ENCODE measurements around the gene TYW3. TPM values are rescaled to one million over a fixed set of nuclear protein-coding genes. Genes with fewer than 3 reads are reported as not detected.
"Not testable (repeated sequence)": the region's sequence is repeated elsewhere in the genome, so short reads cannot be mapped to it uniquely, and the experiment has no call there.

Gene TYW3
- total RNA-seq, 1 experiment from 2014 or later = 31.3 TPM

GRCh38 chr1:74755475-74755874 is 22.5 kb downstream of the TYW3 start:
- CTCF ChIA-PET = no interaction called here
- H3K27me3 Mint-ChIP-seq (ENCODE audit: unreplicated experiment) = no peaks in the 10 kb centered on the region
- H3K9me3 Mint-ChIP-seq (ENCODE audit: low read depth, unreplicated experiment) = peaks cover 8% of the 10 kb centered on the region
- no peak for DNase-seq
- intact Hi-C loops (cut with micrococcal nuclease; ENCODE audit: unreplicated experiment) = no loop called here
- TF ChIP-seq, protein P1, sequence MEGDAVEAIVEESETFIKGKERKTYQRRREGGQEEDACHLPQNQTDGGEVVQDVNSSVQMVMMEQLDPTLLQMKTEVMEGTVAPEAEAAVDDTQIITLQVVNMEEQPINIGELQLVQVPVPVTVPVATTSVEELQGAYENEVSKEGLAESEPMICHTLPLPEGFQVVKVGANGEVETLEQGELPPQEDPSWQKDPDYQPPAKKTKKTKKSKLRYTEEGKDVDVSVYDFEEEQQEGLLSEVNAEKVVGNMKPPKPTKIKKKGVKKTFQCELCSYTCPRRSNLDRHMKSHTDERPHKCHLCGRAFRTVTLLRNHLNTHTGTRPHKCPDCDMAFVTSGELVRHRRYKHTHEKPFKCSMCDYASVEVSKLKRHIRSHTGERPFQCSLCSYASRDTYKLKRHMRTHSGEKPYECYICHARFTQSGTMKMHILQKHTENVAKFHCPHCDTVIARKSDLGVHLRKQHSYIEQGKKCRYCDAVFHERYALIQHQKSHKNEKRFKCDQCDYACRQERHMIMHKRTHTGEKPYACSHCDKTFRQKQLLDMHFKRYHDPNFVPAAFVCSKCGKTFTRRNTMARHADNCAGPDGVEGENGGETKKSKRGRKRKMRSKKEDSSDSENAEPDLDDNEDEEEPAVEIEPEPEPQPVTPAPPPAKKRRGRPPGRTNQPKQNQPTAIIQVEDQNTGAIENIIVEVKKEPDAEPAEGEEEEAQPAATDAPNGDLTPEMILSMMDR (IDR thresholded peaks at IDR 0.05; ENCODE audit: unreplicated experiment) = no peak
- H3K4me3 Mint-ChIP-seq (ENCODE audit: low read depth, unreplicated experiment) = no peak overlapping the region
- no TSS peak for BruUV-seq (replicated peaks)
- H3K4me1 Mint-ChIP-seq (ENCODE audit: low read depth, unreplicated experiment) = no peaks in the 10 kb centered on the region
- H3K27ac Mint-ChIP-seq (ENCODE audit: unreplicated experiment) = no peak overlapping the region
- H3K36me3 Mint-ChIP-seq (ENCODE audit: insufficient read depth, unreplicated experiment) = peaks cover 27% of the 10 kb centered on the region

DNA sequence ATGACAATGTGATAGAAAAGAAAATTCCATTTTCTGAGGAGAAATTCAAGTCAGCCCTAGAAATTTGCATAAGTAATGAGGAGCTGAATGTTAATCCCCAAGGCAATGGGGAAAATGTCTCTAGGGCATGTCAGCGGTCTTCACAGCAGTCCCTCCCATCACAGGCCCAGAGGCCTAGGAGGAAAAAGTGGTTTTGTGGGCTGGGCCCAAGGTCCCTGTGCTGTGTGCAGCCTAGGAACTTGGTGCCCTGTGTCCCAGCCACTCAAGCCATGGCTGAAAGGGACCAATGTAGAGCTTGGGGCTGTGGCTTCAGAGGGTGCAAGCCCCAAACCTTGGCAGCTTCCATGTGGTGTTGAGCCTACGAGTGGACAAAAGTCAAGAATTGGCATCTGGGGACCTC is 23.7 kb downstream of the TYW3 start:
- CTCF ChIA-PET; BruUV-seq (replicated peaks): not testable (repeated sequence)
- H3K36me3 Mint-ChIP-seq (ENCODE audit: insufficient read depth, unreplicated experiment) = peaks cover 20% of the 10 kb centered on the region

DNA sequence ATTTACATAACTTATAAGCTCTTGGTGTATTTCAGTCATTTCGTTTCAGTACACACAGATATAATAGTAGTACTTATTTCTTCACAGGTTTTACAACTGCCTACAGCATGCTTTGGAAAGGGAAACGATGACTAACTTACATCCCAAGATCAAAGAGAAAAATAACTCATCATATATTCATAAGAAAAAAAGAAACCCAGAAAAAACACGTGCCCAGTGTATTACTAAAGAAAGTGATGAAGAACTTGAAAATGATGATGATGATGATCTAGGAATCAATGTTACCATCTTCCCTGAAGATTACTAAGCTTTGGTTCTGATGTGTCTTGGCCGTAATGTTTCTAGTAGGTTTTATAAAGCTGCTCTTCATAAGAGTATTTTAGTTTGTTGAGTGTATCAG is 30.9 kb downstream of the TYW3 start:
- peaks cover 8% of the 10 kb centered on the region for H3K4me1 Mint-ChIP-seq (ENCODE audit: low read depth, unreplicated experiment)
- intact Hi-C loops (cut with micrococcal nuclease; ENCODE audit: unreplicated experiment) = no loop called here
- TF ChIP-seq, protein P1 (IDR thresholded peaks at IDR 0.05; ENCODE audit: unreplicated experiment) = no peak
- no TSS peak for BruUV-seq (replicated peaks)
- no peaks in the 10 kb centered on the region for H3K27me3 Mint-ChIP-seq (ENCODE audit: unreplicated experiment)
- no peaks in the 10 kb centered on the region for H3K9me3 Mint-ChIP-seq (ENCODE audit: low read depth, unreplicated experiment)
- no peak for DNase-seq
- peaks cover 14% of the 10 kb centered on the region for H3K36me3 Mint-ChIP-seq (ENCODE audit: insufficient read depth, unreplicated experiment)
- CTCF ChIA-PET = no interaction called here
- no peak overlapping the region for H3K4me3 Mint-ChIP-seq (ENCODE audit: low read depth, unreplicated experiment)
- H3K27ac Mint-ChIP-seq (ENCODE audit: unreplicated experiment) = no peak overlapping the region

More for the DNA sequence above, 23.7 kb downstream of the TYW3 start:
- intact Hi-C loops (cut with micrococcal nuclease; ENCODE audit: unreplicated experiment); DNase-seq; H3K4me1 Mint-ChIP-seq (ENCODE audit: low read depth, unreplicated experiment); H3K27ac Mint-ChIP-seq (ENCODE audit: unreplicated experiment); H3K27me3 Mint-ChIP-seq (ENCODE audit: unreplicated experiment); H3K9me3 Mint-ChIP-seq (ENCODE audit: low read depth, unreplicated experiment); H3K4me3 Mint-ChIP-seq (ENCODE audit: low read depth, unreplicated experiment): not testable (repeated sequence)

- TF ChIP-seq, protein P1 (IDR thresholded peaks at IDR 0.05; ENCODE audit: unreplicated experiment) = no peak
- H3K27ac Mint-ChIP-seq (ENCODE audit: unreplicated experiment) = no peak overlapping the region
- BruUV-seq (replicated peaks) = no TSS peak
- H3K27me3 Mint-ChIP-seq (ENCODE audit: unreplicated experiment) = no peaks in the 10 kb centered on the region
- no peak for DNase-seq
- H3K36me3 Mint-ChIP-seq (ENCODE audit: insufficient read depth, unreplicated experiment) = peaks cover 14% of the 10 kb centered on the region
- CTCF ChIA-PET = no interaction called here
- H3K4me3 Mint-ChIP-seq (ENCODE audit: low read depth, unreplicated experiment) = no peak overlapping the region
- H3K9me3 Mint-ChIP-seq (ENCODE audit: low read depth, unreplicated experiment) = no peaks in the 10 kb centered on the region
- intact Hi-C loops (cut with micrococcal nuclease; ENCODE audit: unreplicated experiment) = no loop called here
- H3K4me1 Mint-ChIP-seq (ENCODE audit: low read depth, unreplicated experiment) = peaks cover 4% of the 10 kb centered on the region
Observed at GRCh38 chr1:74766579-74766978, 33.6 kb downstream of the TYW3 start.

DNA sequence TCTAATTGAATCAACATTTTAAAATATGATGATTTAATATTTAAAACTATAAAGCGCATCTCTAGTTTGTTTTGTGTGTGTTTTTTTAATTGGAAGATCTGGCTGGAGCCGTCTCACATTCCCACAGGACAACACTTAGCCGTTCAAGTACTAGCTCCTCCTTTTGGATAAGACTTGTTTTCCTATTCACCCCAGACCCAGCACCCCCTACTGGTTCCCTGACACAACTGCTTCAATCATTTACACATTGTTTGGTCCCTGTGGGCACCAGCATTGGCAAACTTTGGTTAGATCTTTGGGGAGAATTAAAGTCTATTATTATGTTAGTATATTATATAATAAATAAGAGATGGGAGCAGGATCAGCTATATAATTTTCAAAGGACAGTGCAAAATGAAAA is 34.5 kb downstream of the TYW3 start:
- Mint-ChIP-seq H3K9me3 (ENCODE audit: low read depth, unreplicated experiment) (no peaks in the 10 kb centered on the region), H3K27ac (ENCODE audit: unreplicated experiment) (no peak overlapping the region), H3K36me3 (ENCODE audit: insufficient read depth, unreplicated experiment) (peaks cover 13% of the 10 kb centered on the region), H3K27me3 (ENCODE audit: unreplicated experiment) (no peaks in the 10 kb centered on the region), H3K4me1 (ENCODE audit: low read depth, unreplicated experiment) (no peaks in the 10 kb centered on the region), H3K4me3 (ENCODE audit: low read depth, unreplicated experiment) (no peak overlapping the region)
- BruUV-seq (replicated peaks) = no TSS peak
- CTCF ChIA-PET = no interaction called here
- intact Hi-C loops (cut with micrococcal nuclease; ENCODE audit: unreplicated experiment) = no loop called here
- TF ChIP-seq, protein P1 (IDR thresholded peaks at IDR 0.05; ENCODE audit: unreplicated experiment) = peak; percentile 41
- peak; percentile 29 for DNase-seq

Data from Calu3 (cell line).